HCEC 1CT (cell line): Measurements from ENCODE around the gene SCD5.

Experiments used
- DNase-seq: peaks from one replicate; pipeline ENCODE4 v3.0.0-alpha.2; 2017

SCD5 gene

GRCh38 chr4:82681754-82682153 is 116.8 kb downstream of the SCD5 start:
- DNase-seq: no peak

GRCh38 chr4:82680834-82681233 is 117.8 kb downstream of the SCD5 start:
- no peak for DNase-seq

GRCh38 chr4:82679531-82679930 is 119.1 kb downstream of the SCD5 start:
- DNase-seq: no peak

GRCh38 chr4:82678051-82678450 is 120.5 kb downstream of the SCD5 start:
- DNase-seq: no peak

- no peak for DNase-seq
These were observed 121.3 kb downstream of the SCD5 start for GRCh38 chr4:82677327-82677726.

- DNase-seq: no peak
These were observed 130.7 kb downstream of the SCD5 start for GRCh38 chr4:82667761-82668480.

- DNase-seq: no peak
These were observed 131.5 kb downstream of the SCD5 start for GRCh38 chr4:82666970-82667665.

- no peak for DNase-seq
These were observed 137.2 kb downstream of the SCD5 start for GRCh38 chr4:82661181-82661992.

GRCh38 chr4:82652062-82652461 is 146.5 kb downstream of the SCD5 start:
- peak; percentile 0 for DNase-seq

GRCh38 chr4:82650868-82651267 is 147.7 kb downstream of the SCD5 start:
- DNase-seq: no peak

- peak; percentile 17 for DNase-seq
These were observed 150.2 kb downstream of the SCD5 start for GRCh38 chr4:82648356-82648755.

- DNase-seq: no peak
These were observed 152.5 kb downstream of the SCD5 start for GRCh38 chr4:82645936-82646565.

- DNase-seq: no peak
These were observed 153.9 kb downstream of the SCD5 start for GRCh38 chr4:82644734-82645126.

GRCh38 chr4:82643994-82644733 is 154.4 kb downstream of the SCD5 start:
- peak; percentile 49 for DNase-seq

- DNase-seq: no peak
These were observed 156.3 kb downstream of the SCD5 start for GRCh38 chr4:82642331-82642730.

GRCh38 chr4:82640540-82640939 is 158.1 kb downstream of the SCD5 start:
- no peak for DNase-seq

GRCh38 chr4:82639971-82640370 is 158.6 kb downstream of the SCD5 start:
- DNase-seq: no peak

GRCh38 chr4:82638479-82638878 is 160.1 kb downstream of the SCD5 start:
- DNase-seq: no peak

GRCh38 chr4:82630079-82630478 is 168.5 kb downstream of the SCD5 start:
- DNase-seq: no peak

- DNase-seq: peak; percentile 14
These were observed 169.2 kb downstream of the SCD5 start for GRCh38 chr4:82629238-82630000.

- no peak for DNase-seq
These were observed 172.2 kb downstream of the SCD5 start for GRCh38 chr4:82626251-82626868.
